Measurements from ENCODE around the gene EPS8L2.
A peak's percentile ranks its signal among the peaks of the same experiment; 100 is the strongest.
"Not testable (repeated sequence)": the region's sequence is repeated elsewhere in the genome, so short reads cannot be mapped to it uniquely, and the experiment has no call there.

EPS8L2 gene

DNA sequence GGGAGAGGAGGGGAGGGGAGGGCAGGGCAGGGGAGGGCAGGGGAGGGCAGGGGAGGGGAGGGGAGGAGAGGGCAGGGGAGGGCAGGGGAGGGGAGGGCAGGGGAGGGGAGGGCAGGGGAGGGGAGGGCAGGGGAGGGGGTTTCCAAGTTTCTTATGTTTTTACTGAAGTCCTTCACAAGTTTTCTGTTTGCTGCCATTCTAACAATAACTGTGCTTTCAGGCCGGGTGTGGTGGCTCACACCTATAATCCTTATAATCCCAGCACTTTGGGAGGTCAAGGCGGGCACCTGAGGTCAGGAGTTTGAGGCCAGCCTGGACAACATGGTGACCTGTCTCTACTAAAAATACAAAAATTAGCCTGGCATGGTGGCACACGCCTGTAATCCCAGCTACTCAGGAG, 15.8 kb upstream of the EPS8L2 start:
- not testable (repeated sequence) for DNase-seq (ENCODE audit: low spot score)

- DNase-seq (ENCODE audit: low spot score), result peak; percentile 31
These were observed 15.0 kb upstream of the EPS8L2 start for GRCh38 chr11:690738-691633.

DNA sequence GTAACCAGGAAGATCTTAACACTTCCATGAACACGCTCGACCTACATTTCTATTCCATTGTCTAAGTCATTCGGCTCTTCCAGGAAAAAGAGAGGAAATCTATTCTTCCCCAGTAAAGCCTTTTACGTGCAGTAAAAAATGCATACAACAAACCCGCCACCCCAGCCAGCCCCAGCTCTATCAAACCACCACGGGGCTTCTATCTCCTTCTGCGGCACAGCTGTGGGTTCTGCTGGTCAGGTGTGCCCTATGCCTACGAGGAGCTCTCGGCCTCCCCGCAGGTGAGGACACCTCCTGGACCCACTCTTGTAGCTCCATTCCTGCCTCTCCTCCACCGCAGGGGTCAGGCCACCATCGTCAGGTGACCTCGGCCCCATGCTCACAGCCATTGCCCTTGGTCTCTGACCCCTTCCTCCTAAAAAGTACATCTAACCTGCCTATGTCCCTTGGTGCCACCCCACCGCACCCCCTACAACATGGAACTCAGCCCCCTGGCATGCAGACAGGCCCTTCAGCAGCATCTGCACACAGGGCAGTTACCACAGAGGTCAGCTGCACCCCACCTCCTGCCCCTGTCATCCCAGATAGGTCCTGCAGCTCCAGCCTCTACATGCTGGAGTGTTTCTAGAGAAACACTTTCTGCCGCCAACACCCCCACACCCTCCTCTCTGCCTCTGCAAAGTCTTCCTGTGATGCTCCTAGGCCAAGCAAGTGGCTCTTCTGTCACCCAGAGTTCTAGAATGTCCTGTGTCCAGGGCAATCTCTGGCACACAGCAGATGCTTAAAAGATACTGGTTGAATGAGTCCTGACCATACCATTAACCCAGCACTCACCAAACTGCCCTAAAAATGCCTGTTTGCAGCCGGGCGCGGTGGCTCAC, 14.1 kb upstream of the EPS8L2 start:
- DNase-seq (ENCODE audit: low spot score), result no peak

- no peak for DNase-seq (ENCODE audit: low spot score)
These were observed 13.1 kb upstream of the EPS8L2 start for GRCh38 chr11:692824-693414.

DNA sequence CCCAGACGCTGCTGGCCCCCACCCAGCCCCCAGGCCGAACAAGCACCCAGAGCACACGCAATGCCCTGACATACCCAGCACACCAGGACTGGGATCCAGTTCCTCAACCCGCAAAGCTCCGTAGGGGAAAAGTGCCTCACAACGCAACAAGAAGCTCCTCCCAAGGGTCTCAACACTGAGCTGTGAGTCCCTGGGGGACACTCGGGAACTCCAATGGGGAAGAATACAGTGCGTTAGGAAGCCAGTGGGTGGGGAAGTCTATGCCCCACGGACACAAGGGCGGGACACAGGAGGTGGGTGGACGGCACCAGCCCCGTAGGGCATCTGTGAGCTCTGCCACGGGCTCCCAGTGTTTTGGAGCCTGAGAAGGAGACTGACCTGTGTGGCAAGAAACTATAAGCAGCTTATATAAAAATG, 12.6 kb upstream of the EPS8L2 start:
- no peak for DNase-seq (ENCODE audit: low spot score)

DNA sequence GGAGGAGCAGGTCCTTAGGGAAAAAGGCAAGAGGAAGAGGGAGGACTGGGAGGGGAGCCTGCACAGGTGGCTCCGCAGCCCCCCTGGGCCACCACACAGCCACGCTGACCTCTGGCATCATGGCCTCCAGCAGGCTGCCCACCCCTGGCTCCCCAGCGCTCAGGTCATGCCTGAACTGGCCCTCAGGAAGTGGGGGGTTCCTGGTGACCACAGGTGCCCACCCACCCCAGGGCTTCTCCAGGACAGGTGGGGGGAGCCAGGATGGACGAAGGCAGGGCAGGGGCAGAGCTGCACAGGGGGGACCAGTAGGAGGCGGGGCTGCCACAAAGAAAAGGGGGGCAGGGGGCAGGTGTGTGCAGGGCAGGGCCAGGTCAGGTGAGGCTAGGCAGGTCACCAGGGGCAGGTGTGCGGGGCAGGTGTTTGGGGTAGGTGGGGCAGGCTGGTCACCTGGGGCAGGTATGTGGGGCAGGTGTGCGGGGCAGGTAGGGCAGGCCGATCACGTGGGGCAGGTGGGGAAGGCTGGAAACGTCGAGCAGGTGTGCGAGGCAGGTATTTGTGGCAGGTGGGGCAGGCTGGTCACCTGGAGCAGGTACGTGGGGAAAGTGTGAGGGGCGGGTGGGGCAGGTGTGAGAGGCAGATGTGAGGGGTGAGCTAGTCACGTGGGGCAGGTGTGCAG, 12.0 kb upstream of the EPS8L2 start:
- no peak for DNase-seq (ENCODE audit: low spot score)

DNA sequence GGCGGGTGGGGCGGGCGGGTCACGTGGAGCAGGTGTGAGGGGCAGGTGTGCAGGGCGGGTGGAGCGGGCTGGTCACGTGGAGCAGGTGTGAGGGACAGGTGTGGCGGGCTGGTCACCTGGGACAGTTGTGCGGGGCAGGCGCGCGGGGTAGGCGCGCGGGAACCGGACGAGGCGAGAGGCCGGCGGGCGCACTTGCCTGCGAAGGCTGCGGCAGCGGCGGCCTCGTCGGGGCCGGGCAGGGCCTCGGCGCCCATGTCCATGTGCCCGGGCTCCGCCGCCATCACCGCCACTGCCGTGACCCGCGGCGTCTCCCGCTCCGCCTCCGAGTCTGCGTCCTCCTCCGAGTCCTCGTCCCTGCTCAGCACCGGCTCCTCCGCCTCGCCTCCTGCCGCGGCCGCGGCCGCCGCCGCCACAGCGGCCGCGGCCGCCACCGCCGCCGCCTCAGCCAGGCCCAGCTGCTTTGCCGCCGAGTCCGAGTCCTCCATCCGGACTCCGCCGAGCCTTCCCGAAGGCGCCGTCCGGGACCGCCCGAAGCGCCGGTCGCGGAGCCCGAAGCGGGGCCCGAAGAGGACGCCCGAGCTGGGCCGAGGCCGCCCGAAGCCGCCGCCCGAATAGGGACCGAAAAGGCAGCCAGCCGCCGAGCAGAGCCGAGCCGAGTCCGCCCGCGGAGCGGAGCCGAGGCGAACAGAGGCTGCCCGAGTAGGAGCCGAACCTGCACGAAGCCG, 11.3 kb upstream of the EPS8L2 start, which contains the start of gene DEAF1:
Gene DEAF1, minus strand, starts transcription at position 660 of the 725 bp plus-strand sequence. Its CDS starts 175 bp downstream, at position 485.
- DNase-seq (ENCODE audit: low spot score), result peak; percentile 96

GRCh38 chr11:695288-695537, 10.8 kb upstream of the EPS8L2 start:
- DNase-seq (ENCODE audit: low spot score), result no peak

DNA sequence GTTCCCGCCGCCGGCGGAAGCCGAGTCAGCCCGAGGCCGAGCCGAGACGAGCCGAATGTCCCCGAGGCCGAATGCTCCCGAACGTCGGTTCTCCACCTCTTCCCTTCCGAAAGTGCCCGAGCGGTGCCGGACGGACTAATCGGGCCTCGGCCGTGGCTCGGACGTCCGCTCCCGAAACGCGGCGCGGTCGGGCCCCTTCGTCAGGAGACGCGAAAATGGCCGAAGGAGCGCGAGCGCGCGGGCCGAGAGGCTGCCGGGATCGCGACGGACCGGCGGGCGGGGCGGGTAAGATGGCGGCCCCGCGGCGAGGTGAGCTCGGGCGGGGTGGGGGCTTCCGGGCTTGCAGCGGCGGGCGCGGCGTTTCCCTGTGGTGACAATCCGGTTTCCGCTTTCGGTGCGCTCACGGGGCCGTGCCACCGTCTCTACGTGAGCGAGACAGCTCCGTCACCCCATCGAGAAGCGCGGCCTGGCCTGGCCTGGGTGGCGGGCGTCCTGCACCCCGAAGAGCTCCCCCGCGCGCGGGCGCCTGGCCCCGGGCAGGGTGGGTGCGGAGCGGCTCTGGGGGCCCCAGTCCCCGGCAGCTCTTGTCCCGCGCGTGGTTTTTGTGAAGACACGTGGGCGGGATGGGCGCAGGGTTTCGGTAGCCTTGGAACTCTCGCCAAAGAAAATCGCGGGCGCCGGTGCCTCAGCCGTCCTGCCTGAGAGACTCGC, 10.3 kb upstream of the EPS8L2 start, which contains the start of gene TMEM80:
Gene TMEM80, plus strand, starts transcription at position 279 of the 711 bp plus-strand sequence. Its CDS starts 12 bp downstream, at position 291.
- peak; percentile 96 for DNase-seq (ENCODE audit: low spot score)

GRCh38 chr11:696955-697491, 9.0 kb upstream of the EPS8L2 start:
- no peak for DNase-seq (ENCODE audit: low spot score)

- no peak for DNase-seq (ENCODE audit: low spot score)
These were observed 8.2 kb upstream of the EPS8L2 start for GRCh38 chr11:697811-698311.

DNA sequence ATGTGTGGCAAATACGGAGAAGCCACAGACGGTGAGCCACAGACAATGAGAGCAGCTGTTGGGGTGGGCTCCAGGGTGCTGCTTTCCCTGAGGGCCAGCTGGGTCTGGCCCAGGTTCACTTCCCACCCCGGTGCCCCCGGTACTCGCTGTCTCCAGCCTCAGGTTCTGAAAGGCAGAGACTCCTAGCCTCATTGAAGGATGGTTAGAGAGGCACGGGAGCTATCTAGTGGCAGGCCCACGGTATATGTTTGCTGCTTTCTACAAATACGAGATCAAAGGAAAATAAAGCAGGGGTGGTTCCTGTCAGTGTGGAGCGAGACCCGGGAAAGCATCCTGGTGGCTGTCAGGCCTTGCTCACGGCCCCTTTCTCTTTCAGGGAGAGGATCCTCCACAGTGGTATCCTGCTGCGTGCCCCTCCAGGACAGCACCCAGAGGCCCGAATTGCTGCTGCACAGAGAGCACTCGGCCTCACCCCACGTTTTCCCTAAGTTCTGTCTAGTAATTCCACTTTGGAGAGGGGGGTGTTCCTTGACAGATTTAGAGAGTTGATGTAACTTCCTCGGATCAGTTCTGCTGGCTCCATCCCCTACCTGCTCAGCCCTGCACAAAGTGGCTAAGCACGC, 7.4 kb upstream of the EPS8L2 start:
- no peak for DNase-seq (ENCODE audit: low spot score)

DNA sequence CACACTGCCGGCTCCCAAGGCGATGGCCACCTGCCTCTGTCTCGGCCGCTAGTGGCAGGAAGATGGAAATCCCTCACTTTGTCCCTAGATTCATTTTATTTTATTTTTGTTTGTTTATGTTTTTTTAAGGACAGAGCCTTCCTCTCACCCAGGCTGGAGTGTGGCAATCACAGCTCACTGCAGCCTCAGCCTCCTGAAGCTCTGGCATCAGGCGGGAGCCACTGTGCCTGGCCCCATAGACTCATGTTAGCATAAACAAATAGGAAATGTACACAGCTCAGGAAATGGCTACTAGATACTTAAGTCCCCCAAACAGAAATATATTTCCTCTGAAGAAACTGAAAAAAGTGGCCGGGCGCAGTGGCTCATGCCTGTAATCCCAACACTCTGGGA, 6.9 kb upstream of the EPS8L2 start:
- no peak for DNase-seq (ENCODE audit: low spot score)

DNA sequence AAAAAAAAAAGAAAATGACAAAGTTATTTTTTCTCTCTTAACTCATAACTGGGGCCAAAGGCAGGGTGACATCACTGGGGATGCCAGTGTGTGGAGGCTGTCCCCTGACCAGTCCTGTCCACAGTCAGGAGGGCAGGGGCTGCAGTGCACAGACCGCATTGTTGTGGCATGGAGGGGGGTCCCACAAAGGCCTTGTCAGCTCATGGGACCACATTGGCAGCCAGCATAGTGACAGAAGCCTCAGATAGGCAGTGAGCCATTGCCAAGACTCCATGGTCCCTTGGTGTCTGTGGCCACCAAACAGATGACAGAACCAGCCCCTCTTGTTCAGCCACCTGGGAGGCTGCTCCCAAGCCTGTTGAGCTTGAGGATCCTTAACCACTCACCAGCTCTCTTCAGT, 6.3 kb upstream of the EPS8L2 start:
- DNase-seq (ENCODE audit: low spot score), result no peak

- no peak for DNase-seq (ENCODE audit: low spot score)
These were observed 4.1 kb upstream of the EPS8L2 start for GRCh38 chr11:701741-702461.

GRCh38 chr11:702462-703461, 3.3 kb upstream of the EPS8L2 start:
- no peak for DNase-seq (ENCODE audit: low spot score)

GRCh38 chr11:703506-703905, 2.5 kb upstream of the EPS8L2 start:
- DNase-seq (ENCODE audit: low spot score), result no peak

DNA sequence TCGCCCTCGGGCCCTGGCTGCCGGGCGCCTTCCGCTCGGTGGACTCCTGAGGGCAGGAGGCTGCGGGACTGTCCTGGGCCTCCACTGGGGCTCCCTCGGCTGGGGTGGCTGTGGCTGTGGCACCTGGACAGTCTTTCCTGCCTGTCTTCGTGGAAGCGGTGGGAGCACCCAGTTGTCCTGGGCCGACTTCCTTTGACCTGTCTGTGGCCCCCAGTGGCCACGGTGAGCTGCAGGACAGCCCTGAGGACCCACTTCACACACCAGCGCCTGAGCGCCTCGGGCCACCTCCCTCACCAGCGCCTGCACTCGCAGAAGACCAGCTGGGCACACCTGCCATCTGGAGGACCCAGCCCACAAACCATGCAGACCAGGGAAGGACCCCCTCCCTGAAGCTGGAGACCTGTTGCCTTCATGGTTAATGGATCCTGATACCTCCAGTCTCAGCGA, 1.8 kb upstream of the EPS8L2 start:
- no peak for DNase-seq (ENCODE audit: low spot score)

Measured in hematopoietic multipotent progenitor cell treated with erythropoietin and hydrocortisone succinate and interleukin-3 and kit ligand, for 15 days (in vitro differentiated cells).